H1 (cell line): ENCODE measurements around the gene ZNF764. TPM values are rescaled to one million over a fixed set of nuclear protein-coding genes. Genes with fewer than 3 reads are reported as not detected.

Experiments used
- CHD2 ChIP-seq: IDR thresholded peaks from 2 replicates; pipeline ENCODE4 v1.6.1; 2012; ENCODE audit warnings: low read length, improper control_type of control experiment
- HDAC6 ChIP-seq: IDR thresholded peaks from one replicate; pipeline ENCODE4 v1.7.1; 2012; ENCODE audit warnings: low read depth, mild to moderate bottlenecking, inconsistent platforms, low read length, moderate library complexity
- MAFK ChIP-seq: IDR thresholded peaks from 2 replicates; pipeline ENCODE4 v1.6.1; 2012; ENCODE audit warnings: low read depth, mild to moderate bottlenecking, improper control_type of control experiment, low read length
- USF2 ChIP-seq: IDR thresholded peaks from 2 replicates; pipeline ENCODE4 v1.6.1; 2011; ENCODE audit warnings: low read length, improper control_type of control experiment
- polyA plus RNA-seq, 7 experiments: library from polyadenylated mRNA; depleted of rRNA in 3 of 7; stranded (reverse) in 5 of 7; unstranded in 2 of 7; fragments of >200 nt in 5 of 7; fragments of 200-250 nt in 2 of 7; gene quantifications; 1 replicate in 5 of 7; 2 replicates in 1 of 7; 4 replicates in 1 of 7; pipeline versions ENCODE4 v1.2.1 to v1.2.3, GENCODE V29; 2011 to 2013; ENCODE audit warnings: missing spikeins in 2 of 7, mixed read lengths in 2 of 7
- total RNA-seq: library from RNA; stranded (reverse); fragmentation: NEBNext Ultra II Directional; extraction: Animal tissue kit (Norgen Biotek cat#: 25700); gene quantifications from 2 replicates; pipeline ENCODE4 v1.2.1, GENCODE V29; 2021

ZNF764 gene
- total and polyA plus RNA-seq, 2 of the 8 experiments (the other 6 are each of a cell fraction or from before 2014, with no cell fraction given), result 5.7 to 7.7 TPM

DNA sequence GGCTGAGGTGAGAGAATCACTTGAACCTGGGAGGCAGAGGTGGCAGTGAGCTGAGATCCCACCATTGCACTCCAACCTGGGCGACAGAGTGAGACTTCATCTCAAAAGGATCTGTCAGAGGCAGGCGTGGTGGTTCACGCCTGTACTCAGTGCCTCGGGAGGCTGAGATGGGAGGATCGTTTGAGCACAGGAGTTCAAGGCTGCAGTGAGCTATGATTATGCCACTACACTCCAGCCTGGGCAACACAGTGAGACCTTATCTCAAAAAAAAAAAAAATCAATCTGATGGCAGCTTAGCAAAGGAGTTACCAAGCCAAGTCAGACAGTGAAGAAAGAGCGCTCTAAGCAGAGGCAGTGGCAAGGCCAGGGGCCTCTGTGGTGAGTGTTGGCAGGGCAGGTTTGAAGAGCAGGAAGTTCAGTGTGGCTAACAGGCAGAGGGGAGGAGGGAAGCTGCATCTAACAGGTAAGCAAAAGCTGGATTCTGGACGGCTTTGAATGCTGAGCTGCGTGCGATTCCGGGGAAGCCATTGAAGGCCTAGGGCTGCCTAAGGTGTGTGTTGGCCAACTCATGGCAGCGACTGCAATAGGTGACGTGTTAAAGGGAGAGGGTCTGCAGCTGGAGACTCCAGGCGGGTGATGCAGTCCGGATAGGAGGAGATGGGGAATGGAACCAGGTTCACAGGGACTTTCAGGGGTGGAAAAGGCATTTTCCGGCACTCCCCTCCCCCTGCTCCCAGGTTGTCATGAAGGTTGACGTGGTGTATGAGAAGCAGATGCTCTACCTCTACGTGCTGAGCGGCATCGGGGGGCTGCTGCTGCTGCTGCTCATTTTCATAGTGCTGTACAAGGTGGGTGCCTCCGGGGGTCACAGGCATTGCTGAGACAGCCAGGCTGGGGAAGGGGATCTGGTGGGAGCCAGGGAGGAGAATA is 38.8 kb downstream of the ZNF764 start (continued):
- TF ChIP-seq USF2 (no peak), CHD2 (no peak), HDAC6 (no peak), MAFK (no peak)
- TF ChIP-seq, all 59 proteins: peak for 0
